GM18951 (cell line): ENCODE measurements around the gene ITGAD.
A peak's percentile ranks its signal among the peaks of the same experiment; 100 is the strongest.

Source experiments
- POLR2A ChIP-seq: IDR thresholded peaks from 4 replicates; pipeline ENCODE4 v1.6.1; 2011; ENCODE audit warnings: mild to moderate bottlenecking; ENCODE audit not compliant: insufficient read length, insufficient read depth; ENCODE audit errors: extremely low read depth
- in situ Hi-C: fragments of 300-500 bp; cut with MboI; formaldehyde crosslinking; loops from one replicate; pipeline ENCODE4 v1.12.0; 2022; ENCODE audit warnings: low sequenced_read_pairs, mixed read lengths, inconsistent platforms; ENCODE audit not compliant: unreplicated experiment

The ITGAD gene

DNA sequence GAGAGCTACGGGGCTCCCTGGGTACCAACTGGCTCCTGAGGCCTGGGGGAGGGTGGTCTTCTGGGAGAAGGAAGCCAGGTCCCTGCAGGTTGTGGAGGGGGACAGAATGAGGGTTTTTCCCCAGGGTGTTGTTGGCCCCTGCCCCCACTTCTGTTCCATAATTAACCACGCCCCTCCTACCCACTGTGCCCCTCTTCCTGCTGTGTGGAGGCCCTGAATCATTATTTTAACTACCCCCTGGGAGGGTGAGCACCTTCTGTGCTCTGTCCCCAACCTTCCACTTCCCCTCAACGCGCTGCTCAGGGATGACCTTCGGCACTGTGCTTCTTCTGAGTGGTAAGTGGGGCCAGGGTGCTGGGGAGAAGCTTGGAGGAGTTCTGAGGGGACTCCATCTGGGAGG, at the start of gene ITGAD:
TSS of gene ITGAD (plus strand) at position 280 of the 400 bp plus-strand sequence. CDS start at position 306, 26 bp downstream.
- in situ Hi-C loops = no loop called here
- no peak for TF ChIP-seq POLR2A

- in situ Hi-C loops = no loop called here
- no peak for TF ChIP-seq POLR2A
These were observed 48.4 kb upstream of the ITGAD start for GRCh38 chr16:31344712-31345111.

DNA sequence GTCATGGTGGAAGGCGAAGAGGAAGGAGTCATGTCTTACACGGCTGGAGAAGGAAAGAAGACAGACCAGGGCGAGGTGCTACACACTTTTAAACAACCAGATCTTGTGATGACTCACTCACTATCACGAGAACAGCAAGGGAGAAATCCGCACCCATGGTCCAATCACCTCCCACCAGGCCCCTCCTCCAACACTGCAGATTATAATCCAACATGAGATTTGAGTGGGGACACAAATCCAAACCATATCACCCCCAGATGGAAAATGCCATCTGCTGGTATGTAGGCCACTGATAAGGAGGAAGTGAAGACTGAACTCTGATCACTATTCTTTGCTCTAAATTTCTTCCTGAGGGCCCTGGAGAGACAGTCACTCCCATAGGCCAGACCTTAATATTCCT, 45.7 kb upstream of the ITGAD start:
- in situ Hi-C loops = no loop called here
- TF ChIP-seq POLR2A = no peak

DNA sequence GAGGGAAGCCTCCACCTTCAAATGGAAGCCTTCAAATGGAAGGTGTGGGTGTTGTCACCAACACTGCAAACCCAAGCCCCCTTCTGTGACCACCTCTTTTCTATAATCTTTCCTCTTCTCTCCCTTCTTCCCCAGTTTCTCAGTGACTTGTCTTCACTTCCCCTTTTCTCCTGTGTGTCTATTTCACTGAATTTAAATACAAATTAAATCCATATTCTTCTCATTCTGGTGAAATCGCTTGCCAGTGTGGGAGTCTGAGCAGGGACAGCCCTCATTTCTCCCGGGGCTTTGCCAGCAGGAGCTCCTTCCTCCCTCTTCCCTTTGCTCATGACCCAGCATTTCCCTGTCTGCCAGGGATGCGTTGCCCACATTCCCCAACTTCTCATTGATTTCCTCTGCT, 44.6 kb upstream of the ITGAD start:
- TF ChIP-seq POLR2A = no peak
- in situ Hi-C loops = no loop called here

GRCh38 chr16:31350275-31351005, 42.7 kb upstream of the ITGAD start:
- in situ Hi-C loops = no loop called here
- no peak for TF ChIP-seq POLR2A

GRCh38 chr16:31351246-31351941, 41.7 kb upstream of the ITGAD start:
- in situ Hi-C loops = no loop called here

DNA sequence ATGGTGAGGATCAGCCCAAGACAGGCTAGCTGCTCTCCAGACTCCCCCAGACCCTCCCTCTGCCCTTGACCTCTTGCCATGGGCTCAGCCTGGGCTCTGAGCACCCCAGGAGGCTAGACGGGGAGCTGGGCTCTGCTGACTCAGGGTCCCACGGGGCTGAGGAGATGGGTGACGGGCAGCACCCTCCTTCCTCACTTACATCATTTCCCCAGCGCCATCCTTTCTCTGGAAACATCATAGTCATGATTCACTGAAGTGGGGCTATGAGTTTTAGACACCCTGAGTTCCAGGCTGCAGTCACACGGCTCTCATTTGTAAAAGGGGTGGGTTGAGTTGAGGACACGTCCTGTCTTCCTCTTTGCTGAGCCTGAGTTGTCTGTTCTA, 41.2 kb upstream of the ITGAD start:
- in situ Hi-C loops = no loop called here
- no peak for TF ChIP-seq POLR2A

More at GRCh38 chr16:31351246-31351941, 41.7 kb upstream of the ITGAD start:
- TF ChIP-seq POLR2A = no peak

DNA sequence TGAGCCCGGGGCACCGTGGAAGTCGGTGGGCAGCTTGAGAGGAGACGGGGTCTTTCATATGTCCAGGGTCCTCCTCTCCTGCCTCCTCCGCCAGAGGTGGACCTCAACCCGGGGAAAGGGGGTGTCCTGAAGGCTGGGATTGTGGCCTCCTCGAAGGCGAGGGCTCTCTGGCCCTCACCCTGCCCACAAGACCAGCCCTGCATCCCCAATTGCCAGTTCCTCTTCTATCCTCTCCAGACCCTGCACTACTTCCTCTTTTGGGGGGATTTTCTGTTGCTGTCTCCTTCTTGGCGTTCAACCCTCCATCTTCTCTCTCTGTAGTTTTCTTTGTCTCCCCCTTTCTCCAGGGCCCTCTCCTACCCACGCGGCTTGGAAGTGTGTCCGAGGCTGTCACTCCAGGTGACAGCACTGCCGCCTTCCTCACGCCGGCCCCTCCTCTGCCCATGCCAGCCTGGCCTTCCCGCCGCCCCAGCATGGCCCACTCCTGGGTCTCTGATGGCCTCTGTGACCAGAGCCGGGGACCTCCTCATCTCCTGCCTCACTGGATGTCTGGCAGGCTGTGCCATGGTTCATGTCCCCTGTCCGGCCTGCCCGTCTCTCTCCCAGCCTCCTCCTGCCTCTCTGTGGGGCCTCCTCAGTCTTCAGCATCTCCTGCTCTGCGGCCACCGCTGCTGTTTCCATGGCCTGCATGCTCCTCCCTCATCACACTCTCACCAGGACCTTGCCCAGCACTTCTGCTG, 40.6 kb upstream of the ITGAD start:
- no peak for TF ChIP-seq POLR2A
- in situ Hi-C loops = no loop called here

DNA sequence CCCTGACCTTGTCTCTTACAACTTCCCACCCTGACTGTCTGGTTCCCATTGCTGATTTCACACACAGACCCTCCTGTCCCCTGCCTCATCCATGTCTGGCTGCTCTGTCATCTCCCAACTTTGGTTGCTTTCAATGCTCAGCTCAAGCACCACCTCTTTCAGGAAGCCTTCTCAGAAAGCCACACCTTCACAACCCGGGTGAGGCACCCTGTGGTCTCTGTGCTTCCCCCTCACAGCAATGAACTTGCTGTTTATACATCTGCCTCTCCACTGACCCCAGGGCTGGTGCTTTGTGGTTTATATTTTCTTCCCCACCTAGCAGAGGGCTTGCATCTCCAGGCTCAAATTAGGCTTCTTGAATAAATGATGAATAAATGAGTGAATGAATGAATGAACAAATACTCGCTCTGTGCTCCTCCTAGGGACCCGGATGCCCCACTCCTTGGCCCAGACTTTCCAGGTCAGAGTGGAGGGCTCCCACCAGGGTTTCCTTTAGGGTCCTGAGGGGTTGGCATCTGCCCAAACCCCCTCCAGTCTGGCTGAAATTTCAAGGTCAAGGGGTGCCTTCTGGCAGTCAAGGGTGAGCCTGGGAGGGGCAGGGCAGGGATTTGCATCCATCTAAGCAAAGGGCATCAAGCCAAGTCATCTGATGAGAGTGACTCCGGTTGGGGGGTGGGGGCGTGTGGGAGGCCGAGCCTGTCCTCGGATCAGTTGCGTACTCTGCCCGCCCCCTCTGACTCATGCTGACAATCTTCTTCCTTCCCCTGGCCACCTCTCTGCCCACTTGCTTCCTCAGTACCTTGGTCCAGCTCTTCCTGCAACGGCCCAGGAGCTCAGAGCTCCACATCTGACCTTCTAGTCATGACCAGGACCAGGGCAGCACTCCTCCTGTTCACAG, 38.5 kb upstream of the ITGAD start, which contains the start of gene ITGAX:
TSS of gene ITGAX (plus strand) at position 783 of the 898 bp plus-strand sequence. CDS start at position 862, 79 bp downstream.
- in situ Hi-C loops = no loop called here
- peak; percentile 27 for TF ChIP-seq POLR2A

DNA sequence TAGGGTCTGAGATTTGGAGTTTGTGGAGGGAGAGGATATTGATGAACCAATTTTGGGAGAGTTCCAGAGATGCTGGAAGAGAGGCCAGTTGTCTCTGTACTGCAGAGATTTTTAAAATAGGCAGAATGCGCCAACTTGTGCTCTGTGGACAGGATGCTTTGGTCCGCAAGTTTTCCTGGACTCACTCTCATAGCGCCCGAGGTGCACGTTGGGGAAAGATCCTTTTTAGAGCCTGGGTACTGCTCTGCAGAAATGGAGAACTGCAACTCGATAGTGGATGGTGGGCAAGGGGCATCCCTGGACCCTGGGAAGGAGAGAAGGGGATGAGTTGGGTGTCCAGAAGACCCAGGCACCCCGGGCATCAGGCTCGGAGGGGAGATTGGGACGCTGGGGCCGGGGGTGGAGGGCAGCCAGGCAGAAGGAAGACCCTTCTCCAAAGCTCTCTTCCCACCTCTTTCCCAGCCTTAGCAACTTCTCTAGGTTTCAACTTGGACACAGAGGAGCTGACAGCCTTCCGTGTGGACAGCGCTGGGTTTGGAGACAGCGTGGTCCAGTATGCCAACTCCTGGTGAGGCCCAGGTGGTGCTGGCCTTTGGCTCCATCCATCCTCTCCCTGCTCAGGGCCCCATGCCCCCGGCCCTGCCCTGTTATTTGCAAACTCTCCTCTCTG, 37.6 kb upstream of the ITGAD start:
- TF ChIP-seq POLR2A = no peak
- in situ Hi-C loops = no loop called here

DNA sequence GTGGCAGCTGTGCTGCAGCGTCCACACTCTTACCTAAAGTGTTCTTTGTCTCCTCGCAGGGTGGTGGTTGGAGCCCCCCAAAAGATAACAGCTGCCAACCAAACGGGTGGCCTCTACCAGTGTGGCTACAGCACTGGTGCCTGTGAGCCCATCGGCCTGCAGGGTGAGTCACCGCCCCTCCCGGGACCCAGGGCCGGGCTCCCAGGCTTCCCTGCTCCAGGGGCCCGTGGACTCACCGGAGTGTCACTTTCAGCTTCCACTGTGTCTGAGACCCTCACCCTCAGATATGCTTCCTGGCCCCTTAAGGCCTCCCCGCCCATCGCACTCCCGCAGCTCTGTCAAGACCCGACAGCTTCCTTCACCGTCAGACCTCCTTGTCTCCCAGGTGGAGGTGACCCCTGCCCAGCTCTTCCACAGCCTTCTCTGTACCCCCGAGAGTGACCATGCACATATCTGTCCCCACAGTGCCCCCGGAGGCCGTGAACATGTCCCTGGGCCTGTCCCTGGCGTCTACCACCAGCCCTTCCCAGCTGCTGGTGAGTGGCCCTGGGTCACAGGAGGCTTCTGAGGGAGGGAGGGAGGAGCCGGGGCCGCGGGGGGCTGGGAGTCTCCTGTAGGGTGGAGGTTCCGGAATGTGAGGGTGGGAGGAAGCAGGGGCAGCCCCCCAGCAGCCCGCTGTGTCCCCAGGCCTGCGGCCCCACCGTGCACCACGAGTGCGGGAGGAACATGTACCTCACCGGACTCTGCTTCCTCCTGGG, 36.4 kb upstream of the ITGAD start:
- in situ Hi-C loops = no loop called here
- TF ChIP-seq POLR2A = no peak

DNA sequence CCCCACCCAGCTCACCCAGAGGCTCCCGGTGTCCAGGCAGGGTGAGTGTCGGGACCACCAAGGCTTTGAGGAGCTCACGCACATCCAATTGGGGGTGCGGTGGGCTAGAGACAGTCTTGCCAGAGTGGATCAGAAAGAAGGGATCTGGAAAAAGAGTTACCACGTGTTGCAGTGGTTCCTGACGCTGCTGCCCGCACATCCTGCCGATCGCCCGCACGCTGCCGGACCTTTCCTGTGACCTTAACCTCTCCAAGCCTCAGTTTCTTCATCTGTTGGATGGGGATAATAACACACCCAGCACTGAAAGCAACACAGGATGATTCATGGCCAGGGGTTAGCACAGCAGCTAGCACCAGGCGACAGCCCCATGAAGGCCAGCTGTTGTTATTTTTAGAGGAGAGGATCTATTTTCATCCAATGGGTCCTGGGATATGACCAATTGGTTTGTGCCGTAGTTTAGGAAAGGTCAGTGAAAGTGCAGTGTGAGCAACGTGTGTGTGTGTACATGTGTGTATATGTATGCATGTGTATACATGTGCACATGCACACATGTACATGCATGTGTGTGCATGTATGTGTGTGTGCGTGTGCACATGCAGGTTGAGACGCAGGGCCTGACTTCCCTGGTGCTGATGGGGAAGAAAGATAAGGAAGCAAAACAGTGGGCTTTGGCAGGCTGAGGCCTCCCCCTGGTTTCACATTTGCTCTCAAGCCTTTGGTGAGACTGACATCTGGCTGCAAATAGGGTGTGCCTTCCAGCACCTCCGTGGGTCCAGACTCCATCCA, 35.6 kb upstream of the ITGAD start:
- TF ChIP-seq POLR2A = no peak
- in situ Hi-C loops = no loop called here
